Islet of Langerhans (tissue), 1 donor: ENCODE measurements around the gene QPCT.
A peak's percentile ranks its signal among the peaks of the same experiment; 100 is the strongest.
"Not testable (repeated sequence)": the region's sequence is repeated elsewhere in the genome, so short reads cannot be mapped to it uniquely, and the experiment has no call there.

Experiments used
- FAIRE-seq: peaks from one replicate; lab custom pipeline; 2011; peaks lifted over from hg19 to GRCh38; lab: Jason Lieb, UNC

The QPCT gene

DNA sequence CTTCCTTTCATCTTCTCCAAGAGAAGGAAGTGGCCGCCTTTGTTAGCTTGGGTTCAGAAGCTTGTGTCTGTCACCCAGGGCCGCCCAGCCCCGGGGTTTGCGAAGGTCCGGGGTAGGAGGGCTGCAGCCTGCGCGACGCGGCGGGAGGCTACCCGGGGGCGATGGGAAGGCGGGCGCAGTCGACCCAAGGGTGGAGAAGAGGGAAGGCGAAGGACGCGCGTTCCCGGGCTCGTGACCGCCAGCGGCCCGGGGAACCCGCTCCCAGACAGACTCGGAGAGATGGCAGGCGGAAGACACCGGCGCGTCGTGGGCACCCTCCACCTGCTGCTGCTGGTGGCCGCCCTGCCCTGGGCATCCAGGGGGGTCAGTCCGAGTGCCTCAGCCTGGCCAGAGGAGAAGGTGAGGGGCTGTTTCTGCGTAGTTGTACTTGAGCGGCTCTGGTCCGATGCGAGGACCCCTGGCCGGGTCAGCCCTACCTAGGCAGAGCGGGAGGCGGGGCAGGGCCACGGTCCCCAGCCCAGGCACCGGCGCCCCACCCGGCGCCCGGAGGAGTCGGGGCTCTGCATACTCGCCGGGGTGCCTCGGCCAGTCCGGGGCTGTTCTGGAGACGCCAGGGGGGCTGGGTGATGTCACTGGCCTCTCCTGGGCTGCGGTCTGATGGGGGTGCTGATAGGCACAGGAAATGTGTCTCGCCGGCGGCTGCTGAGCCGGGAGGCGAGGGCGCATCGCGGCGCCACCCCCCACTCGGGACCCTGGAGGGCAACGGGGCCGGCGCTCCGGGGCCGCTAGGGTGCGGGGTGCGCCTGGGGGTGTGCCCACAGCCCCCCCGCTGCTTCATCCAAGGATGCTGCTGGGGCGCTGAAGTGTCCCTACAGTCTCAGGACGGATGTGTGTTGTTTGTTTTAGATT lies at the start of gene QPCT:
TSS of gene QPCT (plus strand) at position 178 of the 909 bp plus-strand sequence. CDS start at position 280, 102 bp downstream.
- no peak for FAIRE-seq

DNA sequence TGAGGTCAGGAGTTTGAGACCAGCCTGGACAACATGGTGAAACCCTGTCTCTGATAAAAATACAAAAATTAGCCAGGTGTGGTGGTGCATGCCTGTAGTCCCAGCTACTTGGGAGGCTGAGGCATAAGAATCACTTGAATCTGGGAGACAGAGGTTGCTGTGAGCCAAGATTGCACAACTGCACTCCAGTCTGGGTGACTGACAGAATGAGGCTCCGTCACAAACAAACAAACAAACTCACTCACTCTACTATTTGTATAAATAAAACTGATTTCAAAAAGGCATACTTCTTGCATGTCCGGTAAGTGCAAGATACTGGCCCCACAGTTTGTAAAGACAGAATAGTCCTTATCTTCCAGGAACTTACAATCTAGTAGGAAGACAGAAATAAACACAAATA lies 49.6 kb upstream of the QPCT start:
- not testable (repeated sequence) for FAIRE-seq

DNA sequence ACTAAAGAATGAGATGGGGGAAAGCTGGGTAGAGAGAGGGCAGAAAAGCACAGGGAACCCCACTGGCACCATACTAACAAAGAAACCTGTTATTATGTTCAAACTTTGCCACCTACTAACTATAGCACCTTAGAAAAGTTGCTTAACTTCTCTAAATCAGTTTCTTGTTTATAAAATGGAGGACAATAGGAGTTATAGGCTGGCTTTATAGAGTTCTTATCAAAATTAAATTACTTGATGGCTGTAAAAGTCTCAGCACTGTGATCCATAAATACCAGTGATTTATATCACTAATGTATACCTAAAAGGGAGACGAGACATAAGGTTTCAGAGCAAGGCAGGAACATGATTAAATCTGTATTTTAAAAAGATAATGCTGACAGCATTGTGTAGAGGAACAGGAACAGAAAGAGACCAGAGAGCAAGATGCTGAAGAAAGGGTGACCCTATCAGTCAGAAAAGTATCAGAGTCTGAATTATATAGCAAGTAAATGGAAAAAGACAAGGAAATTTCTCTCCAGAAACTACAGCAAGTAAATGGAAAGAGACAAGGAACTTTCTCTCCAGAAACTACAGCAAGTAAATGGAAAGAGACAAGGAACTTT lies 48.9 kb upstream of the QPCT start:
- FAIRE-seq: no peak

DNA sequence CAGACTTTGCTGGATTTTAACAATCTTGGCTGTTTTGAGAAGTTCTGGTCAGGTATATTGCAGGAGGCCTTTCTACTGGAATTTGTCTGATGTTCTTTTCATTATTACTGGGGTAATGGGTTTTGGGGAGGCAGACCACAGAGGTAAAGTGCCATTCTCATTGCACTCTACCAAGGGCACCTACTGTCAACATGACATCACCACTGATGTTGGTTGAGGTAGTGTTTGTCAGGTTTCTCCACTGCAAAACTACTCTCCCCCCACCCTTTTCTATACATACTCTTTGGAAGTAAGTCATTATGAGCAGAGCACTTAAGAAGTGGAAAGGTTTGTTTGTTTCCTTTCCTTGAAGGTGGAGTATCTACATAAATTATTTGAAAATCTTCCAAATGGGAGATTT lies 46.8 kb upstream of the QPCT start:
- no peak for FAIRE-seq

DNA sequence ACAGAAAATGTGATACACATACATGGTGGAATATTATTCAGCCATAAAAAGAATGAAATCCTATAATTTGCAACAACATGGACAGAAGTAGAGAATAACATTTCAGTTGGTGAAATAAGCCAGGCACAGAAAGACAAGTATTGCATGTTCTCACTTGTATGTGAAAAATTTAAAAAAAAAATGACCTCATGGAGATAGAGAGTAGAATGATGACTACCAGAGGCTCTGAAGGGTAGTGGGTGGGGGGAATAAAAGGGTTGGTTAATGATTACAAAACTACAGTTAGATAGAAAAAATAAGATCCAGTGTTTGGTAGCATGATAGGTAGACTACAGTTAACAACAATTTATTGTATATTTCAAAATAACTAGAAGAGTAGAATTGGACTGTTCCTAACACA lies 44.3 kb upstream of the QPCT start:
- no peak for FAIRE-seq

DNA sequence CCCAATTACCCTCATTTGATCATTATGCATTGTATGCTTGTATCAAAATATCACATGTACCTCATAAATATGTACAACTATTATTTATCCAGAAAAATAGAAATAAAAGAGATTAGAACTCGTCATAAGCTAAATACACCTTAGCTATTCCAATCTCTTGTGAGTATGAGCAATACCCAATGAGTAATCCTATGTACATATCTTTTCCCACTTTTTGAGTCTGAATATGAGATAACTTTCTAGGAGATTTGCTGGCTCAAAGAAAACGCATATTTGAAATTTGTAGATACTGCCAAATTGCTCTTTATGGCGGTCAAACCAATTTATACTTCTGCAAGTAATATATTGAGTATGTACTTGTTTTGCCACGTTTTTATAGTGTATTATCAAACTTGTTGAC lies 43.9 kb upstream of the QPCT start:
- no peak for FAIRE-seq

DNA sequence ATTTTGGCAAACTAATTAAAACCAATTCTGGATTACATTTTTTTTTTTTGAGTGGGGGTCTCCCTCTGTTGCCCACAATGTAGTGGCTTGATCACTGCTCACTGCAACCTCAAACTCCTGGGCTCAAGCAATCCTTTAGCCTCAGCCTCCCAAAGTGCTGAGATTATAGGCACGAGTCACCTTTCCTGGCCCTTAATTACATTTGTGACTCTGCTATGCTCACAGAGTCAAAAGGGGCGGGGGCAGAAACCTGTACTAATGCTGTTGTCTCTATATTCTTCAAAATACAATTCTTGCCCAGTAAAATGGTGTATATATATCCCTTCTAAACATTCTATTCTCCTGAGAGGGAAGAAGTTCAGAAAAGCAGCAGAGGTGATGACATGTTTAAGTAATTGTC lies 43.0 kb upstream of the QPCT start:
- FAIRE-seq: no peak

DNA sequence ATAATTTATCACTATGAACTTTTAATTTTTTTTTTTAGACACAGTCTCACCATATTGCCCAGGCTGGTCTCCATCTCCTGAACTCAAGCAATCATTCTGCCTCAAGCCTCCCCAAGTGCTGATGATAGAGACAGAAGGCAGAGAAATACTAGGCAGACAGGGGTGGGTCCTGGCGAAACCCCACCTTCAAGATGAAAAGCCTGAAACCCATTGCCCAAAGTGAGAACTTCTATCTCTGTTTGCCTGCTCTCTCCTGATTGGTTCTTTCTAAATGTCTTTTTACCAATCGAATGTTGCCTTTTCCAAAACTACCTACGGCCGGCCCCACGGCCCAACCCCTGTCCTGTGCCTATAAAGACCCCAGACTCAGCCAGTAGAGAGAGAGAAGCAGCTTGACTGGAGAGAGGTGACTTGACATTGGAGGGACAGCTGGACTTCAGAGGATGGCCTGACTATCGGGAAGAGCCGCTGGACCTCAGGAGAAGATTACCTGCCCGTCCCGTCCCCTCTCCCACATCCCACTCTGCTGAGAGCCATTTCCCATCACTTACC lies 41.7 kb upstream of the QPCT start:
- no peak for FAIRE-seq

DNA sequence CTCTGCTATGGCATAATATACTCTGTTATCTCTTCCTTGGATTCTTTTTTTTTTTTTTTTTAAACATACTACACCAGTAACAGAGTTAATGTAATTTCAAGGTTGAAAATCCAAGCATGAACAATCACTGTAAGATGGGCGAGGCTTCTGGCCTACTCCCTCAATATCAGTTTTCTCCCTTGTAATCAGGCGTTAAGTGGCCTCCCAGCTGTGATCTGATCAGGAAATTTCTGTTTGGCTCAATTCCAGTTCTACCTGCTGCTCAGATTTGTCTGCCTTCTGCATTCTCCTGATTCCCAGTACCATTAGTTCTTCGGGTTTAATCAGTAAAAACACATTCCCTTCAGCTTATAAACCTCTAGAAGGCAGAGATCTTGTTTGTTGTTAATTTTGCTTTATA lies 38.4 kb upstream of the QPCT start:
- peak; percentile 96 for FAIRE-seq

DNA sequence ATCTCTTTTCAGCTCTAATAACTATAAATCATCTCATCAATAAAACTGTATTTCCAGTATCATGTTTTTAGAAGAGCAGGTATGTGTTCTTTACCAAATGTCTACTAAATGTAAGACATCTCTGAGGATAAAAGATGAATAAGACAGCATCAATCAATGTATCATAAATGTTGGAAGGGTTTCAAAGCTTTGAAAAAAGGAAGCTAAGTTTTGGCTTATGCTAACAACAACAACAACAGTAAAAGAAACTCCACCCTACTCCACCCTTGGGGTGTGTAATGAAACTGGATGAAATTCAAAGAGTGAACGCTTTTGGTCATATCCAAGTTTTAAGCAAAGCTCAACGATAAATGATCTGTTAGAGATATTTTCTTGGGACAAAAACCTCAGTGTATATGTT lies 36.9 kb upstream of the QPCT start:
- FAIRE-seq: no peak

DNA sequence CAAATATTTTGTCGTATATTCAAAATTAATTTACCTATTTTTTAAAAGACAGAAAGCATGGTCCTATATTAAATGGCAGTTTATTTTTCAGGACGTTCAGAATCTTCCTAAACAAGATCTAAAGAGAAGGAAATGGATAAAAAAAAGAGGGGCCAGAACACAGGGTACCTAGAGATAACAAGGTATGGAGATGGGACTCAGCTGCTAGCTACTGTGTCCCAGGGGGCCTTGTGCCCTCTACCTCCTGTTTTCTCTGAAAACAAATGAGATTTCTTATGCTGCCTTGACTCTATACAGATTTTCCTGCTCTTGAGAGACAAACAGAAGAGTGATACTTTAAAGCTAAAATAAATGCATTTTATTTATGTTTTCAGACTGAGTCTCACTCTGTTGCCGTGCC lies 29.1 kb upstream of the QPCT start:
- FAIRE-seq: no peak

DNA sequence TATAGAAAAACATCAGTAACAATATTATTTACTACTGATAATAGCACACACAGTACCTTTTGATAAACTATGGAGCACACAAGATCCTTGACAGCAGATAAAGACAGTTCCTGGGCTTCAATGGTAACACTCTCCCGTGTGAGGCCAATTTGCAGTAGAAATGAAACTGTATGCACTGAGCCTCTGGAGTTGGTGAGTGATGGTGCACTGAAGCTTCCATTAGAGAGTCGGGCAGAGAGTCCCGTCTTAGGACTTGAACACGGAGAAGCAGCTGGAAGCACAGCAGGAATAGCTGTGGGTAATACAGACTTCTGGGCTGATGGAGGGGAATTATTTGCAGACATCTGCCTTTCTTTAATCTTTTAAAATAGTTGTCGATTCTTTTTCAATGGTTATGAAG lies 28.2 kb upstream of the QPCT start:
- FAIRE-seq: no peak

DNA sequence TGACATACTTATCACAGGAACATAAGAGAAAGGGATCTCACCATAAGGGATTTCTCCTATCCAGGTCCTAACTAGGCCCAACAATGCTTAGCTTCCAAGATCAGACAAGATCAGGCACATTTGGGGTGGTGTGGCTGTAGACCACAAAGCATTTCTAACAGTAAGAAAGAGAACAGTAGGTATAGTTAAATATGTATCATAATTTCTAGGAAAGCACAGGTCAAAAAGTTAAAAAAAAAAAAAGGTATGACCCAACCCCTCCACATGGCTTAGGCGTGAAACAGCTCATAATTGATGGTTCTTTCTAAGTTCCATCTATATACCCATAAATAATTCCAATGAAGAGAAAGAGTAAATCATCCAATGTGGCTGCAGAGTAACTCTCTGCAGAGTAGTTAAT lies 26.7 kb upstream of the QPCT start:
- no peak for FAIRE-seq

DNA sequence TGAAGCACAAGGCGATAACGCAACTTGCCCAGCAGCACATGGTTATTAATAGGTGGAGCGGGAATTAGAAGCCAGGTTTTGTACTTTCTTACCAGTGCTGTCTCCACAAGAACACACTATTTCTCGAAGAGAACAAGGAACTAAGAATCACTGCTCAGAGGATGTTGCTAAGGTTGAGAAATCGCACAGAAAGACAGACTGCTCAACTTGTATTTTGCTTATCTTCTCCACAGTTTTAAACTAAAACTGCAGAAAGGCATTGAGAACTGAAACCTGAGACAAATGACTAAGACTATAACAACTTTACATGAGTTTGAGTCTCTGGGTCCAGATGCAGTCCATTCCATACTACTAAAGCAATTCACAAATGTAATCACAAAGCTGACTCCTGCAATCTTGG lies 26.0 kb upstream of the QPCT start:
- no peak for FAIRE-seq

DNA sequence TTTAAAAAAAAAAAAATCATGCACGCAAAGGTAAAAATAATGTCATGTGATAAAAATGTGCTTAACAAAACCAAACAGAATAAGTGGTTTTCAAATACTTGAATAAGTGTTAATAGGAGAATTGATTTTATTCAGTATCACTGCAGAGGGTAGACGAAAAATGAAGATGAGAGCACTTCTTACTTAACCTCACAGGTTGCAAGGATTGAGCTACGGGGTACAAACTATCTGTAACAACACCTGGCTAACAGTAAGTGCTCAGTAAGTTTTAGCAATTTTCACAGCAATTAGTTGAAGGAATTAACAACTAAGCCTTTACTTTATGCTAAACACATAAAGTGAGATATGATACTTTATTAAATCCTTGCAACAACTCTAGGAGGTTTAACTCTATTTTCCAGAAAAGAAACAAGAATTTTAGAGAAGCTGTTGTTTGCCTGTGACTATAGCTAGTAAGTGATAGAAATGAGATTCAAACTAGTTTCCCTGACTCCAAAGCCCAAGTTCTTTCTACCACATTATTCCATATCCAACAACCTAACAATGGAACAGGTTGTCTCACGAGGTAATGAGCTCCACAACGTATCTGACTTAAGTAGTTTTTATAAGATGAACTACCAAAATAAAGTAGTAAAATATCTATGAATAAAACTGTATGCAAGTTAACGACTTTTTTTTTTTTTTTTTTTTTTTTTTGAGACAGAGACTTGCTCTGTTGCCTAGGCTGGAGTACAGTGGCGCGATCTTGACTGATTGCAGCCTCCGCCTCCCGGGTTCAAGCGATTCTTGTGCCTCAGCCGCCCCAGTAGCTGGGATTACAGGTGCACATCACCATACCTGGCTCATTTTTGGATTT lies 24.4 kb upstream of the QPCT start:
- FAIRE-seq: no peak

DNA sequence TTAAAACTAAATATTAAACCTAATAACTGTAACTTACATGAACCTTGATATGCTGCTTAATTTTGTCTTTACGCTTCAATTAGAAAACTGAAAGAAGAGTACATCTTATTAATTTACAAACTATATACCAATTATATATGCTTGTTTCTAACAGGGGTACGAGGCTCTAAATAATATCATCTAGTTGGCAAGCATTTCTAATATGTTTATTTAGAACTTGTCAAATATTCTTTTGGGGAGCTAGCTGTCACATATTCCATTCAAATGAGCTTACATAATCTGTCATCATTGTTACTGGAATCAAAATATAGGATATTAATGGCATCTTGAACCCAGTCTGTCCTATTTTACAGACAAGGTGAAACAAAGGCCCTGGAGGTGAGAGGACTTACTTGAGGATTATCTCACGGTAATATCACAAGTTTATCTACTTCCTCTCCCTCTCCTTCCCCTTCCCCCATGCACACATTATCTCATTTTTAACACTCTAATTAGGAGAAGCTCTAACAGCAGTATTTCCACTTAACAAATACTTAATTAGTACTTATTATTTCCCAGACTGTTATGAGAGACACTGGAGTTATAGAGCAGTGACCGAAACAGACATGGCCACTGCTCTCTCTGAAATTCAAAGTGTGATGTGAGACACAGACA lies 23.3 kb upstream of the QPCT start:
- FAIRE-seq: no peak

DNA sequence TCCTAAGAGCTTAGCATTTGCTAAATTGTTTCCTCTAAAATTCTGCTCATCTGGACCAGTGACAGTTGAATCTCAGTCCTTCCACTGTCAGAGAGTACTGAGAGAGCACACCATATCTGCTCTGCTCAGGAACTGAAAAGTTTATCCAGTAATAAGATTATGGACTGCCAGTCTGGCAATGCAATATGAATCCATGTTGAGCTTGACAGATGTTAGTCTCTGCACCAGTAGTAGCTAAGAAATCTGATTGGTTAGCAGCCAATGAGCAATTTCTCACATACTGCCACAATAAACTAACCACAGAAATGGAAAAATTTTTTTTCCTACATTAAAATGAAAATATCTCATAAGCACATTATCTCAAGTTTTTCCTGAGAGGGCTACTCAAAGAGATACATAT lies 22.1 kb upstream of the QPCT start:
- FAIRE-seq: peak; percentile 9

DNA sequence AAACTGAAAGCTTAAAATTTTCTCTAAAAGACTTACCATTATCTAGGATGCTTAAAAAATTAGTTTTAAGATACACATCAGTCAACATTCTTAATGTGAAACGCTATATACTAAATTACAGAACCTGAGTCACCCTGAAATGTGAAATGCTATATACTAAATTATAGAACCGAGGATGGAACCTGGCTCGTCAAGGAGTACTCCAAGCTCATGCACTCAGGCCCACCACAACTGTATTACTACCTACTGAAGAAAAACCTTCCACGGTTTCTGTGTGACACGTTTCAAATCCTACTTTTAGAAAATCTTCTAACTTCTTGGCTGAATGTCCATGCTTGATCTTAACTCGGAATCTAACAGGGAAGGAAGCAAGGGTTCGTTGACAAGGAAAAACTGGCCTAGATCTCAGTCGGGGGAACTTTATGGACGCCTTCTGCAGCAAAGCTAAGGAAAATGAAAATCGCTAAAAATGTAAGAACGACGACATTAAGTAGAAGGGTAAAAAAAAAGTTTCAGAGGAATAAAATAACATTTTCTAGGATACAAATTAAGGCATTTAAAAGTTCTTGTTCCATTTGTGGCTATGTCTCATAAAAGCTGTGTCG lies 21.2 kb upstream of the QPCT start:
- FAIRE-seq: no peak

DNA sequence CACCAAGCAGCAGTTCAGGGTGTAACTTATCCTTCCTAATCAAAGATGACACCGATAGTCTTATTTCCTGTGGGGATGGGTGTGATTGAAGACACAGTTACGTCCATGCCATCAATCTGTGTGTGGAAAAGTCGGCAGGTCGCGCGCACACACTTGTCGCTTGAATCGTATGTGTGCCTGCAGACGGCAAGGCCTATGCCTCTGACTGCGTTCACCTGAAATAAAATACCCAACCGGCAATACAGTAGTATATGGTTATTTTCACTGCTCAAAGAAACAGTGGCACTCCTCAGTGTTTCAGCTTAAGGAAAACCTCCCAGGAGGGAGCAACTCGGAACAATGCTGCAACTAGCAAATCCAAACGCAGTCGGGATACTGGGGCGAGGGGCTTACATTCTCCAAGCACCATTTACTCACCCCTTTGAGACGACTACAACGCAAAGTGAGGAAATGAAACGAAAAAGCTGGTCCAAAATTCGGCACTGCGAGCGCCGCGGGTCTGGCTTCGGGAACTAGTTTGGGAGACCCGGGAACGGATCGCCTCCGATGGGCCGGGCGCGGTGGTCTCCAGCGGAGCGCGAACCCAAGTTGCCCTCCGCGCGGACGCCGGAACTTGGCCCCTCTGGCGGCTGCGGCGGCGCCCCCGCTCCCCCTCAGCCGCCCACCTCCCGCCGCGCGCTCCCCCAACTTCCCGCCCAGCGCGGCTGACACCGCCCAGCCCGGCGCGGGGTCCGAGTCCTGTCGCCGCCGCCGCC lies 20.5 kb upstream of the QPCT start:
- no peak for FAIRE-seq

DNA sequence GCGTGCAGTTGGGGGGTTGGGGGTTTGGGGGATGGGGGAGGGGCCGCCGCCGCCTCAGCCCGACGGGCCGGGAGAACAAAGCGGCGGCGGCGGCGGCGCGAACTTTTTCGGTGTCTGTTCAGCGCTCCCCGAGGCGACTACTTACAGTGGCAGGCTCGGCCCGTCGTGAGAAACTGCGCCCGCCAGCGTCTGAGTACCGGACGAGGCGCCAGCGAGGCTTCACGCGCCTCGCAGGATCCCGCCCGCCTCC lies 20.0 kb upstream of the QPCT start:
- no peak for FAIRE-seq
